GM21447 (cell line): ENCODE data around the gene SDS.

Source experiments
- ATAC-seq: cut with Tn5 transposase; IDR thresholded peaks from one replicate; pipeline ENCODE4 v1.9.1; 2021; ENCODE audit not compliant: unreplicated experiment

Gene SDS

GRCh38 chr12:113403435-113404415, at the start of gene SDS:
Gene SDS (minus strand): TSS chr12:113403887. CDS start chr12:113399708, 4,179 bp downstream.
- no peak for ATAC-seq

- ATAC-seq: no peak
Observed at GRCh38 chr12:113453330-113453729, 49.6 kb upstream of the SDS start.

GRCh38 chr12:113452458-113452857, 48.8 kb upstream of the SDS start:
- no peak for ATAC-seq

- no peak for ATAC-seq
Observed at GRCh38 chr12:113449839-113450238, 46.2 kb upstream of the SDS start.

GRCh38 chr12:113449299-113449698, 45.6 kb upstream of the SDS start:
- ATAC-seq: no peak

GRCh38 chr12:113448873-113449272, 45.2 kb upstream of the SDS start:
- ATAC-seq: no peak

- ATAC-seq: no peak
Observed at GRCh38 chr12:113445544-113446171, 42.0 kb upstream of the SDS start.

- no peak for ATAC-seq
Observed at GRCh38 chr12:113443030-113443539, 39.4 kb upstream of the SDS start.

GRCh38 chr12:113440947-113441782, 37.5 kb upstream of the SDS start:
- ATAC-seq: no peak

GRCh38 chr12:113440336-113440735, 36.6 kb upstream of the SDS start:
- no peak for ATAC-seq

GRCh38 chr12:113439606-113440030, 35.9 kb upstream of the SDS start:
- ATAC-seq: no peak

GRCh38 chr12:113439301-113439597, 35.6 kb upstream of the SDS start:
- no peak for ATAC-seq

GRCh38 chr12:113438523-113439300, 35.0 kb upstream of the SDS start:
- no peak for ATAC-seq

GRCh38 chr12:113437729-113438100, 34.0 kb upstream of the SDS start:
- no peak for ATAC-seq

- no peak for ATAC-seq
Observed at GRCh38 chr12:113436993-113437728, 33.5 kb upstream of the SDS start.

GRCh38 chr12:113436586-113436985, 32.9 kb upstream of the SDS start:
- no peak for ATAC-seq

- no peak for ATAC-seq
Observed at GRCh38 chr12:113435367-113435766, 31.7 kb upstream of the SDS start.

GRCh38 chr12:113432986-113433385, 29.3 kb upstream of the SDS start:
- no peak for ATAC-seq

GRCh38 chr12:113428482-113428881, 24.8 kb upstream of the SDS start:
- no peak for ATAC-seq

- no peak for ATAC-seq
Observed at GRCh38 chr12:113427882-113428281, 24.2 kb upstream of the SDS start.
